ENCODE data around the gene WNT3.

DNA sequence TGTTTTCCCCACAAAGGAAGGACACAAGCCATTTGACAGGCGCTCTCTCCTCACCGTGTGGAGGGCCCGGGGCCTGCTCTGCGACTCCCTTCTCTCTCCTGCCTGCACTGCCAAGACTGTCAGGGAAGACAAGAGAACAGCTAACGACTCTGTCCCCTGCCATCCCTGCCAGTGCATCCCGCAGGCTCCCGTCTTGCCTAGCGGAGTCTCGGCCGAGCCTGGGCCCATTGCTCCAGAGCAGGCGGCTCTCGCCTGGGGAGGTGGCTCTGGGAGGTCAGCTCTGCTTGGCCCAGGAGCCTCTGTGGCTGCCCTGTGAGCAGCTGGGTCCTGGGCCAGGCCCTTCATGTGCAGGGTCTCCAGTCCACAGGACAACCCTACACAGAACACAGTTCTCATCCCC, 53.0 kb downstream of the WNT3 start:
- TF ChIP-seq ZNF660 (tag by site-specific recombination; IDR thresholded peaks at IDR 0.05) (no peak), CTCF (tag by site-specific recombination; IDR thresholded peaks at IDR 0.05) (no peak), ZNF670 (tag by site-specific recombination; IDR thresholded peaks at IDR 0.05; ENCODE audit: low read depth) (no peak), ZBTB11 (tag by site-specific recombination; conservative IDR thresholded peaks at IDR 0.05; ENCODE audit: low read depth) (no peak), KLF16 (tag by site-specific recombination; IDR thresholded peaks at IDR 0.05) (no peak), ZNF621 (tag by site-specific recombination; IDR thresholded peaks at IDR 0.05) (no peak), ZNF202 (tag by site-specific recombination; IDR thresholded peaks at IDR 0.05; ENCODE audit: borderline replicate concordance) (no peak), ZBTB7A (tag by site-specific recombination; IDR thresholded peaks at IDR 0.05; ENCODE audit: low read depth) (no peak), ZBTB8A (tag by site-specific recombination; IDR thresholded peaks at IDR 0.05) (no peak), PRDM1 (tag by site-specific recombination; IDR thresholded peaks at IDR 0.05) (no peak), ZNF558 (tag by site-specific recombination; IDR thresholded peaks at IDR 0.05) (no peak), REST (tag by site-specific recombination; IDR thresholded peaks at IDR 0.05) (no peak)
- TF ChIP-seq, protein P1, sequence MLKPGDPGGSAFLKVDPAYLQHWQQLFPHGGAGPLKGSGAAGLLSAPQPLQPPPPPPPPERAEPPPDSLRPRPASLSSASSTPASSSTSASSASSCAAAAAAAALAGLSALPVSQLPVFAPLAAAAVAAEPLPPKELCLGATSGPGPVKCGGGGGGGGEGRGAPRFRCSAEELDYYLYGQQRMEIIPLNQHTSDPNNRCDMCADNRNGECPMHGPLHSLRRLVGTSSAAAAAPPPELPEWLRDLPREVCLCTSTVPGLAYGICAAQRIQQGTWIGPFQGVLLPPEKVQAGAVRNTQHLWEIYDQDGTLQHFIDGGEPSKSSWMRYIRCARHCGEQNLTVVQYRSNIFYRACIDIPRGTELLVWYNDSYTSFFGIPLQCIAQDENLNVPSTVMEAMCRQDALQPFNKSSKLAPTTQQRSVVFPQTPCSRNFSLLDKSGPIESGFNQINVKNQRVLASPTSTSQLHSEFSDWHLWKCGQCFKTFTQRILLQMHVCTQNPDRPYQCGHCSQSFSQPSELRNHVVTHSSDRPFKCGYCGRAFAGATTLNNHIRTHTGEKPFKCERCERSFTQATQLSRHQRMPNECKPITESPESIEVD (tag by site-specific recombination; IDR thresholded peaks at IDR 0.05): no peak
- TF ChIP-seq, protein P2, sequence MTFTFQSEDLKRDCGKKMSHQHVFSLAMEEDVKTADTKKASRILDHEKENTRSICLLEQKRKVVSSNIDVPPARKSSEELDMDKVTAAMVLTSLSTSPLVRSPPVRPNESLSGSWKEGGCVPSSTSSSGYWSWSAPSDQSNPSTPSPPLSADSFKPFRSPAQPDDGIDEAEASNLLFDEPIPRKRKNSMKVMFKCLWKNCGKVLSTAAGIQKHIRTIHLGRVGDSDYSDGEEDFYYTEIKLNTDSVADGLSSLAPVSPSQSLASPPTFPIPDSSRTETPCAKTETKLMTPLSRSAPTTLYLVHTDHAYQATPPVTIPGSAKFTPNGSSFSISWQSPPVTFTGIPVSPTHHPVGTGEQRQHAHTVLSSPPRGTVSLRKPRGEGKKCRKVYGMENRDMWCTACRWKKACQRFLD (tag by site-specific recombination; IDR thresholded peaks at IDR 0.05): no peak
